Liver (tissue), 3 donors: ENCODE data around the gene CDRT4.

Experiments used
- CTCF ChIP-seq: fragments of 150-350 bp; IDR thresholded peaks from 2 replicates; pipeline ENCODE4 v1.5.1; 2017; ENCODE audit warnings: improper control_type of control experiment, low read depth, low read length; ENCODE audit not compliant: missing input control
- GABPA ChIP-seq, 2 donors: IDR thresholded peaks in 1 of 2; conservative IDR thresholded peaks in 1 of 2; 2 replicates each; pipeline ENCODE4 v1.6.1; 2016; ENCODE audit warnings: antibody characterized with exemption in 2 of 2, mild to moderate bottlenecking in 1 of 2, moderate library complexity in 1 of 2
- JUND ChIP-seq, 2 donors: IDR thresholded peaks; 2 replicates each; pipeline ENCODE4 v1.6.1; 2016; ENCODE audit warnings: antibody characterized with exemption in 2 of 2
- donor health status: healthy.
- donor health status: healthy.

- TF ChIP-seq GABPA (IDR thresholded peaks at IDR 0.05 in 1 of 2, conservative IDR thresholded peaks at IDR 0.05 in 1 of 2) (no peak), CTCF (no peak), JUND (IDR thresholded peaks at IDR 0.05) (no peak)
Measured at GRCh38 chr17:15441315-15441714, 26.1 kb downstream of the CDRT4 start.
